NCI-H526 treated with DMSO at 0.1 percent for 48 hours (cell line): ENCODE measurements around the gene ENTHD1.

Experiments used
- DNase-seq: peaks from one replicate; lab custom pipeline; 2025; lab: John Stamatoyannopoulos, UW

The ENTHD1 gene

DNA sequence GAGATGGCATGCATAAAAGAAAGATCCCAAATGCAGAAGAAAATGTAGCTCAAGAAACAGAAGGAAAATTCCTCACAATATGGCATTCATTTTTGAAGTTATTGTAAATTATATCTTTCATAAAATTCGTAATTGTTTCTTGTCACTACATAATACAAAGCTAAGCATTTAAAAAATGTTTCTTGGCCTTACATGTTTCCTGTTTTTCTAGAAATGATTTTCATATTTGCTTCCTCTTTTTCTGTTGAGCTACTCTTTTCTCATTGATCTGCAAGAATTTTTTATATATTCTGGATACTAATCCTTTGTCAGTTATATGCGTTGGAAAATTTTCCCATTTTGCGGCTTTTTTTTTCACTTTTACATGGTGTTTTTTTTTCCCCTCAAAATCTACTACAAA lies 48.0 kb downstream of the ENTHD1 start:
- no peak for DNase-seq

- DNase-seq: no peak
Measured at GRCh38 chr22:39839917-39840510, 53.5 kb downstream of the ENTHD1 start.

GRCh38 chr22:39839204-39839603 lies 54.4 kb downstream of the ENTHD1 start:
- DNase-seq: no peak

- no peak for DNase-seq
Measured at GRCh38 chr22:39833610-39834009, 60.0 kb downstream of the ENTHD1 start.

- DNase-seq: no peak
Measured at GRCh38 chr22:39833093-39833492, 60.5 kb downstream of the ENTHD1 start.

- DNase-seq: no peak
Measured at GRCh38 chr22:39832627-39833074, 60.9 kb downstream of the ENTHD1 start.

GRCh38 chr22:39825661-39826102 lies 67.9 kb downstream of the ENTHD1 start:
- DNase-seq: no peak

GRCh38 chr22:39821008-39821407 lies 72.6 kb downstream of the ENTHD1 start:
- DNase-seq: no peak

DNA sequence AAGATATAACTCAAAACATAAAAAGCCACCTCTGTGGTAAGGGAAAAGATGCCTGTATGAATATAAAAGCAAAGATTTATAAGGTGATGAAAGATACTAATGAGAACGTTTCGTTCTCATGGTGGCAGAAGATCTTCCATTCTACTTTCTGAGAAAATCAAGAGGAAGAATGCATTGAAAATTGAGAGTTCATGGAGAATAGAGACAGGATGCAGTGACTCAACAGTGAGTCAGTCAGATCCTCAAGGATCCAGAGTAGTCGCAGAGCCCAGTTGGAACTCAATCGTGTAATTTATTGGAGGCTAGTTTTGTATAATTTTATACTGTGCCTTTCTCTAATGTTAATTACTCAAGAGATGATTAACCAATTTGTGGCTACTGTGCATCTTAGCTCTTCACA lies 73.3 kb downstream of the ENTHD1 start:
- DNase-seq: no peak

DNA sequence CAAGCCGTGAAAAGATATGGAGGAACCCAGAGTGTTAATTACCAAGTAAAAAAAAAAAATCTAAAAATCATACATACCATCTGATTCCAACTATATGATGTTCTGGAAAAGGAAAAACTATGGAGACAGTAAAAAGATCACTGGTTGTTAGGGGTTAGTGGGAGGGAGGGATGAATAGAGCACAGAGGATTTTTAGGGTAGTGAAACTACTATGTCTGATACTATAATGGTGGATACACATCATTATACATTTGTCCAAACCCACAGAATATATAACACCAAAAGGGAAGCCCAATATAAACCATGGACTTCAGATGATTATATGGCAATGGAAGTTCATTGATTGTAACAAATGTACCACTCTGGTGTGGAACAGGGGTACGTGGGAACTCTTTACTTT lies 74.1 kb downstream of the ENTHD1 start:
- no peak for DNase-seq

DNA sequence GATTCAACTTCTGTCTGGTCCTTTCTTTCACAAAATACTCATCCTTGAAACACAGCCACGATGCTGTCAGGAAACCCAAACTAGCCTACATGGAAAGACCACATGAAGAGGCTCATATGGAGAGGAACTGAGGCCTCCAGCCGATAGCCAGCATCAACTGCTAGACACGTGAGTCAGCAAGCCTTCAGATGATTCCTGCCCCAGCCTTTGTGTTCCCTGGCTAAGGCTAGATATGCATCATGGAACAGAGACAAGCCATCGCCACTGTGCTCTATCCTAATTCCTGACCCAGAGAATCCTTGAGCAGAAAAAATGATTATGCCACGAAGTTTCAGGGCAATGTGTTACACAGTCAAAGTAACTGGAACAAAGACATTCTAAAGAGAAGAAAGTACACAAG lies 75.5 kb downstream of the ENTHD1 start:
- DNase-seq: no peak

DNA sequence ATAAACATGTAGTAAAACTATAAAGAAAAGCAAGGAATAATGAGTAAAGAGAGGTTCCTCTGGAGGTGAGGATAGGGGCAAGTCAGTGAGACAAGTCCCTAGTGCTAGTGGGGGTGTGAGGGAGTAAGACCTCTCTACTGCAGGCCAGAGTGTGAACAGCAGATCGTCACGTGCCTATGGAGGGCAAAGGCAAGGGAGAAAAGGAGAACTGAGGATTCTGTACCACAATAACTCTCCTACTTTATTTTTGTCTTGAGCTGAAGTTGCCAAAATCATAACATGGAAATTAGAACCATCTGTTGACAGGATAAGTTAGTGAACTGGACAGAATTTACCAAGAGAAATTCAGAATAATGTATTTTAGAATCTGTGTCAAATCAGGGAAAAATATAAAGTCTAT lies 77.6 kb downstream of the ENTHD1 start:
- DNase-seq: no peak

DNA sequence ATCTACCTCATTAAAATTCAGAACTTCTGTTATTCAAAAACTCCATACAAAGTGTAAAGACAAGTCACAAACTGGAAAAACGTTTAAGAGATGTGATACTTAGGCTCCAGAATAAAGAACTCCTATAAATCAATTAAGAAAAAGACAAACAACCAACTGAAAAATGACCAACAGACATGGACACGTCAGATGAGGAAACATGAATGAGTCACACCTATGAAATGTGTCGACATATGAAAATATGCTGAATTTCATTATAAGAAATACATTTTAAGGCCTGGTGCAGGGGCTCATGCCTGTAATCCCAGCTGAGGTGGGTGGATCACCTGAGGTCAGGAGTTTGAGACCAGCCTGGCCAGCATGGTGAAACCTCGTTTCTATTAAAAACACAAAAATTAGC lies 78.7 kb downstream of the ENTHD1 start:
- no peak for DNase-seq

GRCh38 chr22:39809772-39810557 lies 83.6 kb downstream of the ENTHD1 start:
- no peak for DNase-seq

DNA sequence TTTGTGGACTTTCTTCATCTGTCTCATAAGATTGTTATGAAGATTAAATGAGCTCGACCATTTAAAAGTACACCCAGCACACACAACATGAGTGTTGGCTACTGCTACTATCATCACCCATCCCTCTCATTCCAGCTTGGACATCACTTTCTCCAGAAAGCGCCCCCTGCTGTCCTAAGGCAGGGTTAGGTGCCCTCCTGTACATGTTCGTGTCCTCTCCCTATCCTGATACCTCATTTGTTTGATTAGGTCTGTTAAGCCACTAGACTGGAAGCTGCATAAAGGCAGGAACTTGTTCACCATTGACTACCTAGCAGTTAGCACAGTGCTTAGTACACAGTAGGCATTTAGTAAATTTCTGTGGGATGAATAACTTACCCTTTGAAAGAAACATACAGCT lies 85.5 kb downstream of the ENTHD1 start:
- DNase-seq: no peak

DNA sequence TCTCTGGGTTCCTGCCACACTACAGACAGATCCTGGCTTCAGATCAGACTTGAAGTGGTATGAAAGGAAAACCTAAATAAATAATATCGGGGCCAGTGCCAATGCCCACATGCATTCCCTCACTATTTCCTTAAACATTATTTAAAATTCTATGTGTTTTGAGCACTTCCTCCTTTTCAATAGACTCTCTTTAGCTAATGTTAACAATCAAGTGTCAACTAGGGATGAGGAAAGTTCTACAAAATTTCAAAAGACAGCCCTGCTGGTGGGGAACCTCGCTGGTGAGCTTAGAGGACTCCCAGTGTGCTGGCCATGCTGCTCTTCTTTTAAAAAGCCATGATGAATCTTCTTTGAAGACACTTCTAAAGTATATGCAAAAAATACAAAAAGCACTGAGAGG lies 87.5 kb downstream of the ENTHD1 start:
- DNase-seq: no peak

DNA sequence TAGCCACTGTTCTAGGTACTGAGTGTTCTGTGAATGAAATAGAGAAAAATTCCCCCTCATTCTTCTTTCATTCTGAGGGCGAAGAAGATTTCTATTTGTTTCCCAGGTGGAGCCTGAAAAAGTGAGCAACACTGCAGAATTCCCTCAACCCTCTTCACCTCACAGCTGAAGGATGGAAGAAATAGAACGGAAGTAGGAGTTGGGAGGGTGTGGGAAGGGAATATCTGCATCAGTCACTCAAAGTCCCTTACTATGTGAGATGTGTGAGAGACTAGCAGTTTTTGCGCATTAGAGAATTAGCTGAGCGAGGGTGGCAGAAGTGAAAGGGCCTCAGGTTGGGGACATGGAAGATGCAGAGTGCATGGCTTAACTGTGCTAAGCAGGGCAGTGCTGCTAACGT lies 88.4 kb downstream of the ENTHD1 start:
- DNase-seq: no peak

- DNase-seq: no peak
Measured at GRCh38 chr22:39802682-39803081, 90.9 kb downstream of the ENTHD1 start.

DNA sequence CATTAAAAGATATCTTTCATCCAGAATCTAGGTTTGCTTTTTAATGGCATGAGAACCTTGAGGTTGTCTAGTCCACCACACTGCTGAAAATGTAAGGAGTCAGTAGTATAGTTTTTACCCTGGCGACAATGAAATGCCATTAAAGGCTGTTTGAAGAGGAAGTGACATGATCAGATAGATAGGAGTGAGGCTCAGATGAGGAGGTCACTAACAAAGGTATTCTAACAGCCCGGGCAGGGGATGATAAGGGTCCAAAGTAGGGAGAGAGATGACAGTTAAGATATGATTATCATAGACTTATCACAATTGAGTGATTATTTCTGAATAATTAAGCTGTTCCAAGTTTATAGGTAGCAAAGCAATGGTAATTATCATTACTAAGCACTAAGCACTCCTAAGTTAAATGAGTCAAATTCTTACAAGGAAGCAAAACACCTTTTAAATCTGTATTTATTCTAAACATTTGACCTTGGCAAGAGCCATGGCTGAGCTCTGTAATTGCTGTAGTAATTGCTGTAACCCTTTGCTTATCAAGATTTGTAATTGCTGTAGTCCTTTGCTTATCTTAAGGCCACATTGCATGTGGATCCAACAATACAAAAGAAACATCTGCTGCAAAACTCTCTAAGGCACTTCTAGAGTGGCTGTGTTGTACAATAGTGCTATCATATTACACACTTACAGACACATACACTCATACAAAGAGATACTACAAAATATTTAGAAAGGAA lies 92.6 kb downstream of the ENTHD1 start:
- peak; percentile 76 for DNase-seq

DNA sequence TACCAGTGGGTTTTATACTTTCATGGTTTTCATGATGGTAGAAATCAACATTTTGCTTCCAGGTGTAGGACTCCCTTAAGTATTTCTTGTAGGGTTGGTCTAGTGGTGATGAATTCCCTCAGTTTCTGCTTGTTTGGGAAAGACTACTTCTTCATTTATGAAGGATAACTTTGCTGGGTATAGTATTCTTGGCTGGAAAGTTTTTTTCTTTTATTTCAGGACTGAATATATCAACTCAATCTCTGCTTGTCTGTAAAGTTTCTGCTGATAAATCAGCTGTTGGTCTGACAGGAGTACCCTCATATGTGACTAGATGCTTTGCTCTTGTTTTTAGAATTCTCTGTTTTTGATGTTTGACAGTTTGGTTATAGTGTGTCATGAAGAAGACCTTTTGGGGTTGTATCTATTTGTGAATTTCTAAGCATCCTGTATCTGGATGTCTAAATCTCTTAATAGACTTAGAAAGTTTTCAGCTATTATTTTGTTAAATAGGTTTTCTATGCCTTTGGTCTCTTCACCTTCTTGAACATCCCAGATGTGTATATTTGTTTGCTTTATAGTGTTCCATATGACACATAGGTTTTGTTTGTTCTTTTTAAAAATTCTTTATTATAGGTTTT lies 95.9 kb downstream of the ENTHD1 start:
- no peak for DNase-seq

DNA sequence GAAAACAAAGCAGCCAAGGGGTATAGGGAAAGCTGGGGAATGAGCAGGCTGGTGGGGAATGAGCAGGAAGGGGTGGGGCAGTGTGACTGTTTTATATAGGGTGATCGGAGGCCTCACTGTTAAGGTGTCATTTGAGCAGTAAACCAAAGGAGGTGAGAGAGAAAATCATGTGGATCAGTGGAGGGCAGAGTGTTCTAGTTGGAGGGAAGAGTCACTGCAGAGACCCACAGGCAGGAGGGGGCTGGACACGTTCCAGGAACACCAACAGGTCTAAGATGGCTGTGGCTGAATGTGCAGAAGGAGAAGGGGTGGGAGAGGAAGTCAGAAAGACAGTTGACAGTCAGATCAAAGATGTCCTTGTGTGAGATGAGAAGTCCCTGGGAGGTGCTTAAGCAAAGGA lies 103.8 kb downstream of the ENTHD1 start:
- DNase-seq: no peak

- DNase-seq: no peak
Measured at GRCh38 chr22:39785232-39785631, 108.3 kb downstream of the ENTHD1 start.
